Fibroblast of skin of right quadriceps (primary cell): ENCODE measurements around the gene TMEFF2.
"Not testable (repeated sequence)": the region's sequence is repeated elsewhere in the genome, so short reads cannot be mapped to it uniquely, and the experiment has no call there.

ENCODE experiments used
- DNase-seq: peaks from one replicate; pipeline ENCODE4 v3.0.0-alpha.2; 2013

TMEFF2 gene

DNA sequence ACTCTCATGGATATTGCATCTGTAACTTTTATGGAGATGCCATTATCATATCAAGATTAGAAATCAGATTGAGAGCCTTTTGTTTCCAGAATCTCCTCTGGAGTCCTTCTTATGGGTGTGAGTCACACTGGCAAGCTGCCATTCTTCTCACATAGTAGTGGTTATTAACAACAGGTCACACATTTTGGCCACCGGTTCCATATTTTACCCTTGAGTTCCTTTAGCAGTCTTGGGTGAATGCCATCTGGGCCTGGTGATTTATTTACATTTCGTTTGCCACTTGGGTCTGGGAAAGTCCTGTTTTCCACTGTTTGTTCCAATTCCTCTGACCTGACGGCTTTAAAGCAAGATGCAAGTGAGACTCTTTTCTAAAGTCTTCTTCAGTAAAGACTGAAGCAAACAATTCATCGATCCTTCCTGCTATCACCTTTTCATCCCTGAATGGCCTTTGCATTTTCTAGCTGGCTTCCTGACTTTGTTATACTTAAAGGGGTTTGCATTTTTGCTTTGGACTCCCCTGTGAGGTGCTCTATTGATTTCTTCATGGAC lies 267.3 kb downstream of the TMEFF2 start:
- peak; percentile 83 for DNase-seq

- DNase-seq, result no peak
Observed at GRCh38 chr2:191926671-191927070, 268.1 kb downstream of the TMEFF2 start.

DNA sequence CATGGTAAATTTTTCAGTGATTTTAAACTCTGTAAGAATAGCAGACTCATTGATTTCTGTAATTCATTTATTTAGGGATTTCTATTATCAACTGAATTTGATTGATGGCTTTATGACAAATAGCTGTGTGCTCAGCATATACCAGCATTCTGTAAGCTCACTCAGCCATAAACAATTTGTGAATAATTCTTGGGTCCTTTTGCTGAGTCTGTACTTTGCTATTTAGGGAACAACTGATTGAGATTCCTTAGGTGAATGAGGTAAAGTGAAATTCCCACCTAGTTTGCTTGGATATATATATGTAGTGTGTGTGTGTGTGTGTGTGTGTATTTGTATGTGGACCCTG lies 271.1 kb downstream of the TMEFF2 start:
- no peak for DNase-seq

GRCh38 chr2:191922736-191923651 lies 271.7 kb downstream of the TMEFF2 start:
- no peak for DNase-seq

DNA sequence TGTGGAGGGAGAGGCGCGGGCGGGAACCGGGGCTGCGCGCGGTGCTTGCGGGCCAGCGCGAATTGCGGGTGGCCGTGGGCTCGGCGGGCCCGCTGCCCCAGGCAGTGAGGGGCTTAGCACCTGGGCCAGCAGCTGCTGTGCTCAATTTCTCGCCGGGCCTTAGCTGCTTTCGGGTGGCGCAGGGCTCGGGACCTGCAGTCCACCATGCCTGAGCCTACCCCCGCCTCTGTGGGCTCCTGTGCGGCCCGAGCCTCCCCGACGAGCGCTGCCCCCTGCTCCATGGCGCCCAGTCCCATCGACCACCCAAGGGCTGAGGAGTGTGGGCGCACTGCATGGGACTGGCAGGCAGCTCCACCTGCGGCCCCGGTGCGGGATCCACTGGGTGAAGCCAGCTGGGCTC lies 273.1 kb downstream of the TMEFF2 start:
- DNase-seq, result not testable (repeated sequence)

DNA sequence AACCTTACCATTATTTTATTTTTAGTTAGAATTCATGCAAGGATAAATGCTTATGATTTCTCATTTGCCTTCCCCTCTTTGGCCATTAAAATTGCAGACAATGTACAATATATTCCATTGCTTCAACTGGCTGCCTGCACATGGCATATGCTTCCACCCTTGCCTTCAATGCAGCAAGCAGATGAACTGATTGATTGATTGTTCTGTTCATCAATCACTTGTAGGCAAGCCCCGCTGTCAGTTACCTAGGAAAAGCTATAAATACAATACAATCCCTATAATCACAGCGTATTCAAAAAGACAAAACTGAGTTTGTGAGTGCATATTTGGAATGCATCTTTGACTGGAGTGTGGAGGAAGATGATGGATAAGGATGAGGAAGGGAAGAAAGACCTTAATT lies 274.2 kb downstream of the TMEFF2 start:
- no peak for DNase-seq

- DNase-seq, result no peak
Observed at GRCh38 chr2:191917967-191918651, 276.6 kb downstream of the TMEFF2 start.

DNA sequence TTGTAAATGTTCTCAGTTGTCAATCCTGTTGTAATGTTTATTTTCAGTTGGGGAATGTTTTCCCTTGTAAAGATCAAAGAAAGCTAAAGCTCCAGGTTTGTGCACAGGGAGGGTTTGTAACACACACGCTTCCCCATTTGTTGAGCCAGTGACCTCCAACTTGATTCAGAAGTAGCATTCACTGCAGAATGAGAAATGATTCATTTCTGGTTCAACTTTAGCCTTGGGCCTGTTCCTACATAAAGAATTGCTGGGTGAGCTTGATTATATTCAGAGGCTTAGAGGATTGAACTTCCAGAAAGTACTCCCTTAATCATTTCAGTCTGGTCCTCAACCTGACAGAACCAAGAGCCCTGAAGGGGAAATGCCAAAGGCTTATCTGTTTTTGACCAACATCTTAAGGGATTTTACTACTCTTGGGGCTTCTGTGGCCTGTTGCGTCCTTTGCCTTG lies 277.3 kb downstream of the TMEFF2 start:
- peak; percentile 15 for DNase-seq

DNA sequence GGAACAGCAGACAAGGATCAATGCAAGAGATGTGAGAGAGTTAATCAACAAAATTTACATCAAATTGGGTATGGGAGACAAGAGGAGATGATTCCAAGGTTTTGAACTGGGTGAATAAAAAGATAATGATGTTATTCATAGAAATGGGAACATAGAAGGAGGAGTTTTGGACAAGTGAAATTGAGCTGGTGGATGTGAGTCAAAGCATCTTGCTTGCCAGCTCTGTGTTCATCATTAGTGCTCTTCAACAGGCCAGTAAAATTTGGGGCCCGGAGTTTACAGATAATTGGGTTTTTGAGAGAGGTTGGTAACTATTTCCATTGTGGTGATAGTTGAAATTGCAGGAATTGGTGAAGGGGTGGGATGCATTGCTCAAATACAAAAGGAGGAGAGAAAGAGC lies 277.9 kb downstream of the TMEFF2 start:
- DNase-seq, result no peak

- DNase-seq, result no peak
Observed at GRCh38 chr2:191915750-191916149, 279.0 kb downstream of the TMEFF2 start.

GRCh38 chr2:191913796-191914195 lies 280.9 kb downstream of the TMEFF2 start:
- no peak for DNase-seq

DNA sequence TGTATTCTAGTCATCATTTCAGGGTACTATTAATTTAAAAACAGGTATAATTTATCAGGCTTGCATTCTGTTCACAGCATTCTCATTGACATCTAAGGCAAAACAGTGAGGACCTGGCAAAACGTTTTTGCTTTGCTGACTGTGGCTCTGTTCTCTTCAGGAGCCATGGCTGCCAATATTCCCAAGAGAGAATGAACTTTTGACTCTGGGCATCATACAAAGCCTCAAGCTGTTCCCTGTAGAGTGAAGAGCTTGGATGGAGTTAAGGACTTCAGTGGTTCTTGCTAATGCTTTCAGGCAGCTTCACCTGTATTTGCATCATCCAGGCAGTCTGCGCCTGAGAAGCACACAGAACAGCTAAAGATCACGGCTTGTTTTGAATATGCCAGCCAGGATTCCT lies 282.0 kb downstream of the TMEFF2 start:
- no peak for DNase-seq

- DNase-seq, result peak; percentile 83
Observed at GRCh38 chr2:191910518-191910917, 284.2 kb downstream of the TMEFF2 start.

GRCh38 chr2:191908874-191909273 lies 285.9 kb downstream of the TMEFF2 start:
- DNase-seq, result no peak

- no peak for DNase-seq
Observed at GRCh38 chr2:191907545-191907944, 287.2 kb downstream of the TMEFF2 start.

- DNase-seq, result no peak
Observed at GRCh38 chr2:191907091-191907490, 287.6 kb downstream of the TMEFF2 start.

- DNase-seq, result no peak
Observed at GRCh38 chr2:191905336-191905735, 289.4 kb downstream of the TMEFF2 start.

- DNase-seq, result no peak
Observed at GRCh38 chr2:191901031-191901430, 293.7 kb downstream of the TMEFF2 start.

DNA sequence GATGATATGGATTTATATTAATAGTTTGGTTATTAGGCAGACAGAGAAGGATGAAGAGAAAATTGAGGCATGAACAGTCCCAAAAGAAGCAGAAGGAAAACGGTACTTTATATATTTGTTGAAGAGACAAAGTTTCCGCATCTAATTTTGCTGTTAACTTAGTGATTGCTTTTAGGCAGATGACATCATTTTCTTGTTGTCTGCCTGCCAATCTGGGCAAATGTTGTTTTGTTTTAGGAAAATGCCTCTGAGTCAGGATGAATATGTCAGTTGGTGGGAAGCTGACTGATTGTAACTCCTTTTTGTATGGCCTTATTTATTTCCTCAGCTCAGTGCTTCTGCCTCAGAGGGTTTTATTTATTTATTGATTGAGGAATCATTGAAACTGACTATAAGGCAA lies 295.3 kb downstream of the TMEFF2 start:
- peak; percentile 77 for DNase-seq
